ENCODE data around the gene ZNF208.

Gene ZNF208

DNA sequence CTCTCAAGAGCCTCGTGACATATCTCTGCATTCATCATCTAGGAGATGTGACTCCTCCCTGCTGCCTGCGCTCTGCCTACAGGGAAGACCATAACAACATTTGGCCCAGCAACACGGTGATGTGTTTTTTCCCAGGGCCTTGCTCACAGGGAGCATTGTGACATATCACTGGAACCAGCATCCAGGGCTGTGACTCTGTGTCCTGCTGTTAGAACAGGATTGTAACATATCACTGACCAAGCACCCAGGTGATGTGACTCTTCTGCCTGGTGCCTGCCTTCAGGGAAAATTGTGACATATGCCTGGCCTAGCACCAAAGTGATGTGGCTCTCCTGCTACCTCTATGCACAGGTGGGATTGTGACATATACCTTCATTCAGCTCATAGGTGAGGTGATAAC, 95.3 kb downstream of the ZNF208 start:
- peaks cover 5% of the 10 kb centered on the region for H3K27me3 Mint-ChIP-seq (ENCODE audit: low read depth, poor library complexity)
- no peak overlapping the region for H3K27ac Mint-ChIP-seq
- no peak for DNase-seq
- no peaks in the 10 kb centered on the region for H3K36me3 Mint-ChIP-seq (ENCODE audit: low read depth)
- TF ChIP-seq, protein P1, sequence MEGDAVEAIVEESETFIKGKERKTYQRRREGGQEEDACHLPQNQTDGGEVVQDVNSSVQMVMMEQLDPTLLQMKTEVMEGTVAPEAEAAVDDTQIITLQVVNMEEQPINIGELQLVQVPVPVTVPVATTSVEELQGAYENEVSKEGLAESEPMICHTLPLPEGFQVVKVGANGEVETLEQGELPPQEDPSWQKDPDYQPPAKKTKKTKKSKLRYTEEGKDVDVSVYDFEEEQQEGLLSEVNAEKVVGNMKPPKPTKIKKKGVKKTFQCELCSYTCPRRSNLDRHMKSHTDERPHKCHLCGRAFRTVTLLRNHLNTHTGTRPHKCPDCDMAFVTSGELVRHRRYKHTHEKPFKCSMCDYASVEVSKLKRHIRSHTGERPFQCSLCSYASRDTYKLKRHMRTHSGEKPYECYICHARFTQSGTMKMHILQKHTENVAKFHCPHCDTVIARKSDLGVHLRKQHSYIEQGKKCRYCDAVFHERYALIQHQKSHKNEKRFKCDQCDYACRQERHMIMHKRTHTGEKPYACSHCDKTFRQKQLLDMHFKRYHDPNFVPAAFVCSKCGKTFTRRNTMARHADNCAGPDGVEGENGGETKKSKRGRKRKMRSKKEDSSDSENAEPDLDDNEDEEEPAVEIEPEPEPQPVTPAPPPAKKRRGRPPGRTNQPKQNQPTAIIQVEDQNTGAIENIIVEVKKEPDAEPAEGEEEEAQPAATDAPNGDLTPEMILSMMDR (IDR thresholded peaks at IDR 0.05) = no peak
- H3K9me3 Mint-ChIP-seq = peaks cover 87% of the 10 kb centered on the region
- no peak overlapping the region for H3K4me3 Mint-ChIP-seq
- no peaks in the 10 kb centered on the region for H3K4me1 Mint-ChIP-seq

DNA sequence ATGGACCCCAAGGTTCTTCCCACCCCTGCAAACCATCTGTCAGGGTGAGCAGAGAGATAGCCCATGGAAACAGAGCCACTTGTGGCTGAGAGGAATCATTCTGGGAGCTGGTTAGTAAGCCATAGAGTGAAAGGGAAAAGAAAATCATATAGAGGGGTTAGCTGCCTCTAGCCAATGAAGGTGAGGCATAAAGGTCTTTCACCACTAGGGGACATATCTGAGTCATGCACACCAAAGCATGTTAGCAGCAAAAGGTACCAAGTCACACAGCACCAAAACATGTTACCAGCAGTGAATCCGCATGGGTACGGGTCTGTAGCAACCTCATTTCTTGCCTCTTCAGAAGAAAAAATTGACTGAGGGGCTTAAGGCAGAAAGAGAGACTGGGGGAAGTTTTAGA, 98.1 kb downstream of the ZNF208 start:
- DNase-seq = no peak
- Mint-ChIP-seq H3K36me3 (ENCODE audit: low read depth) (no peaks in the 10 kb centered on the region), H3K4me1 (no peaks in the 10 kb centered on the region), H3K27me3 (ENCODE audit: low read depth, poor library complexity) (peaks cover 5% of the 10 kb centered on the region), H3K27ac (no peak overlapping the region), H3K9me3 (peaks cover 87% of the 10 kb centered on the region), H3K4me3 (no peak overlapping the region)
- TF ChIP-seq, protein P1 (IDR thresholded peaks at IDR 0.05) = no peak

DNA sequence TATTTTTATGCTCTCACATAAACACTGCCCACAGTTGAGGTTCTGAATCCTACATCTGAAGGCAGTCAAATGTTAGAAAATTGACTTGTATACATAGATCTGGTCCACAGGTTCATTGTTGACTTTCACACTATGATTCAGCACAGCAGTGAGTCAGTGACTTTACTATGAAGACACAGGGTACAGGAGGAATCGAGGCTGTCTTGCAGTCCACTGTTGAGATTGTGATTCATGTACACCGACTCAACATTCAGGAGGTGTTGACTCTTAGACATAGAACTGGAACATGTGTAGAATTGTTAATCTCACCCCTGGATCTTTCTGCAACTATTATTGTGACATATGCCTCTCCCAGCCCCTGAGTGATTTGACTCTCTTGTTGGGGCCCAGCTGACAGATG, 100.4 kb downstream of the ZNF208 start:
- no peaks in the 10 kb centered on the region for H3K36me3 Mint-ChIP-seq (ENCODE audit: low read depth)
- H3K4me3 Mint-ChIP-seq = no peak overlapping the region
- H3K9me3 Mint-ChIP-seq = peaks cover 91% of the 10 kb centered on the region
- no peaks in the 10 kb centered on the region for H3K4me1 Mint-ChIP-seq
- no peak for DNase-seq
- no peak overlapping the region for H3K27ac Mint-ChIP-seq
- H3K27me3 Mint-ChIP-seq (ENCODE audit: low read depth, poor library complexity) = peaks cover 5% of the 10 kb centered on the region
- TF ChIP-seq, protein P1 (IDR thresholded peaks at IDR 0.05) = no peak

GRCh38 chr19:21908066-21908465, 102.7 kb downstream of the ZNF208 start:
- Mint-ChIP-seq H3K9me3 (peaks cover 95% of the 10 kb centered on the region), H3K27me3 (ENCODE audit: low read depth, poor library complexity) (peaks cover 5% of the 10 kb centered on the region), H3K4me3 (no peak overlapping the region), H3K36me3 (ENCODE audit: low read depth) (no peaks in the 10 kb centered on the region), H3K27ac (no peak overlapping the region), H3K4me1 (no peaks in the 10 kb centered on the region)
- no peak for DNase-seq
- TF ChIP-seq, protein P1 (IDR thresholded peaks at IDR 0.05) = no peak

GRCh38 chr19:21907516-21907915, 103.2 kb downstream of the ZNF208 start:
- no peaks in the 10 kb centered on the region for H3K36me3 Mint-ChIP-seq (ENCODE audit: low read depth)
- peaks cover 95% of the 10 kb centered on the region for H3K9me3 Mint-ChIP-seq
- no peaks in the 10 kb centered on the region for H3K4me1 Mint-ChIP-seq
- peaks cover 2% of the 10 kb centered on the region for H3K27me3 Mint-ChIP-seq (ENCODE audit: low read depth, poor library complexity)
- H3K4me3 Mint-ChIP-seq = no peak overlapping the region
- no peak overlapping the region for H3K27ac Mint-ChIP-seq
- TF ChIP-seq, protein P1 (IDR thresholded peaks at IDR 0.05) = no peak
- DNase-seq = no peak

GRCh38 chr19:21902571-21902970, 108.2 kb downstream of the ZNF208 start:
- peaks cover 86% of the 10 kb centered on the region for H3K9me3 Mint-ChIP-seq
- TF ChIP-seq, protein P1 (IDR thresholded peaks at IDR 0.05) = no peak
- H3K4me1 Mint-ChIP-seq = no peaks in the 10 kb centered on the region
- no peak for DNase-seq
- H3K27ac Mint-ChIP-seq = no peak overlapping the region
- H3K36me3 Mint-ChIP-seq (ENCODE audit: low read depth) = no peaks in the 10 kb centered on the region
- H3K4me3 Mint-ChIP-seq = no peak overlapping the region
- no peaks in the 10 kb centered on the region for H3K27me3 Mint-ChIP-seq (ENCODE audit: low read depth, poor library complexity)

All from nephron progenitor cell (in vitro differentiated cells).